ENCODE measurements around the gene TBC1D3E.
"Not testable (repeated sequence)": the region's sequence is repeated elsewhere in the genome, so short reads cannot be mapped to it uniquely, and the experiment has no call there.

Gene TBC1D3E

DNA sequence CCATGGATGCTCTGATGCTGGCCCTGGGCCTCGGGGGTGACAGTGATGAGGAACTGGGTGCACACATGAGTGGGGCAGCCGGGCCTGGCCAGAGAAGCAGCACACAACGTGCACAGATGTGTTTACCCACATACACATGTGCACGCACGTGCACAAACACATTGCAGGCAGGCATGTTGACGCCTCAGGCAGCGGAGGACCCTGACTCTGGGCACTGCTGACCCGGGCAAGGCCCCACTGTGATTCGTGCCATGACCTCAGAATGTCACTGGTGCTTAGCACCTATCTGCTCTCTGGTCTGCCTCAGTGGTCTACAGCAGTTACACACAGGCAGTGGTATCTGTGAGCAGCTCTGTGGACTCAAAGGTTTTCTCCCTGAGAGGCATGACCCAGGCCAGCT is at the start of gene TBC1D3E:
Gene TBC1D3E (plus strand): TSS at position 301 of the 400 bp plus-strand sequence. CDS start 1,545 bp downstream, outside the sequence.
- not testable (repeated sequence) for DNase-seq

DNA sequence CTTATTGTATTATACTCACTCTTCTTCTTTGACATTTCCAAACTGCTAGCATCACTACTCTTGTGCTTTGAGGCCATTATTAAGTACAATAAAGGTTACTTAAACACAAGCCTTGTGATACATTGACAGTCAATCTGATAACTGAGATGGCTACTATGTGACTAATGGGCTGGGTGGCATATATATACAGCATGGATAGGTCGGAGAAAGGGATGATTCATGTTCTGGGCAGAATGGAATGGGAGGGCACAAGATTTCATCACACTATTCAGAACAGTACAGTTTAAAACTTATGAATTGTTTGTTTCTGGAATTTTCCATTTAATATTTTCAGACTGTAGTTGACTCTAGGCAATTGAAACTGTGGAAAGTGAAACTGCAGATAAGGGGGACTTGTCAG is 40.4 kb upstream of the TBC1D3E start:
- not testable (repeated sequence) for DNase-seq

GRCh38 chr17:38088120-38088519 is 39.6 kb upstream of the TBC1D3E start:
- DNase-seq, result not testable (repeated sequence)

DNA sequence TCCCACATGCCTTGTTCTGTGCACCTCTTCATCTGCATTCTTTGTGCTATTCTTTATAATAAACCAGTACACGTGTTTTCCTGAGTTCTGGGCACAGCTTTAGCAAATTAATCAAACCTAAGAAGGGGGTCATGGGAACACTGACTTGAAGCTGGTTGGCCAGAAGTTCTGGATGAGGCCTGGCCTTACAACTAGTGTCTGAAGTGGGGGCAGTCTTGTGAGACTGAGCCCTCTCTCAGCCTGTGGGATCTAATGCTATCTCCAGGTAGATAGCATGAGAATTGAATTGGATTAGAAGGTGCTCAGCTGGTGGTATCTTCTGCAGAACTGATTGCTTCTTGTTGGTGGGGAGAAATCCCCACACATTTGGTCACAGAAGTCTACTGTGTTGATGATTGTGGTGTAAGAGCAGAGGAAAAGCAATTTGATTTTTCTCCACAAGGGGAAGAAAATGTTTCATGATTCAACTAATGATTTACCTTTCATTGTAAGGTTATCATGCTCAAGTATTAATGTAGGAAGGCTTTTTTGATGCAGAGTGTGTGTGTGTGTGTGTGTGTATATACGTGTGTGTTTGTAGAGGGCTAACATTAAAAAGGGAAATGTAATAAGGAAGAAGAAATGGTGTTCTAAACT is 33.6 kb upstream of the TBC1D3E start:
- not testable (repeated sequence) for DNase-seq

DNA sequence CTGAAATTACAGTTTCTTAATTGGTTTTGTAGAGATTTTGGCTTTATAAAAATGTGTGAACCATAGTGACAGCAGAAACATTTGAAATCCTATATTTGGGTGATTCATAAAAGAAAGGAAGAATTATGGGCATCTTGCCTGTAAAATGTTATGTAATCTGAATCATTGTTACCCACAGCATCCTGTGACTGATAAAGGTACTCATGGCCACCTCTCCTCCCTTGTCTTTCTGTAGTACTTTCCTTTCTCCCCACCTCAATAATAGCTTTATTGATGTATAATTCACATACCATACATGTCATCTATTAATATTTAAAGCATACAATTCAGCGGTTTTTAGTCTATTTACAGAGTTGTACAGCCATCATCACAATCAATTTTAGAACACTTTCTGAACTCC is 28.5 kb upstream of the TBC1D3E start:
- not testable (repeated sequence) for DNase-seq

DNA sequence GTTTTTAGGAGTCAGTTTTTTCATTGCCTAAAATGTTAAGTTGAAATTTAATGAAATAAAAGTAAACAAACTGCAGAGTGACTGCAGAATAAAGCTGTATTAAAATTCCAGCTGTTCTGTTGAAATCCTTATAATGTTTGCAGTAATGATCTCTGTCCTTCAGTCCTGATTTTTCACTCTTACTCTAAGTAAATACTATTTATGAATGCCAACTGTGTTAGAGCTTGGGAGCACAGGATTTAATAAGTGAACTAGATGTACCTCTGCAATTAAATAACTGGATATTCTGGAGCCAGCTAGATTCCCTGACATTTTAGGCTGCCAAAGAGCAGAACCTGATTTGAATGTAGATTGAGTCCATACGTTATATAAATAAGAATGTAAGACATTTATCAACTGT is 7.9 kb upstream of the TBC1D3E start:
- DNase-seq, result not testable (repeated sequence)

DNA sequence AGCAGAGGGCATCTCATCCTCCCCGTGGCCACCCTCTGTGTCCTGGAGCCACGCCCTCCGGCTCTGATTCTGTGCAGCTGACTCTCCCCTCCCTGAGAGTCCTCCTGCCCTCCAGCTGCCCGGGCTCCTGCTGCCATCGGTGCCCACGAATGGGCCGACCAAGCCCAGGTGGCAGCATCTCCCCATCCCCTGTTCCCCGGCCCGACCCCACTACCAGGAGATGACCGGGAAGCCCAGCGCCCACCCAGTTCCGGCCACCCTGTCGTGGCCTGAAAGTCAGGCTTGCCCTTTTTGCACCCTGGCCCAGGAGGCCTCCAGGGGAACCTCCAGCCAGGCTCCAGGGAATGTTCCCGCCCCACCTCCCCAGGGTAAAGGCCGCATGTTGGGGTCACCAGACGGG is 7.1 kb downstream of the TBC1D3E start:
- DNase-seq, result not testable (repeated sequence)

Measured in CD4-positive, alpha-beta T cell treated with Interferon gamma for 1 hour (primary cell).